ENCODE measurements around the gene TP53INP2. TPM values are rescaled to one million over a fixed set of nuclear protein-coding genes. Genes with fewer than 3 reads are reported as not detected.

Gene TP53INP2
- total and polyA plus RNA-seq, 2 of the 8 experiments (the other 6 are each of a cell fraction or from before 2014, with no cell fraction given) = 2.4 to 4.8 TPM

- TF ChIP-seq GABPA (IDR thresholded peaks at IDR 0.05; ENCODE audit: borderline replicate concordance, insufficient read depth, low read length) (no peak), SRF (IDR thresholded peaks at IDR 0.05; ENCODE audit: low read depth, low read length) (no peak), JUN (IDR thresholded peaks at IDR 0.05; ENCODE audit: low read depth, low read length) (no peak), SP1 (IDR thresholded peaks at IDR 0.05; ENCODE audit: low read depth, low read length) (no peak), SIN3A (conservative IDR thresholded peaks at IDR 0.05 in 1 of 2, IDR thresholded peaks at IDR 0.05 in 1 of 2; ENCODE audit: low read depth in 1 of 2, low read length in 2 of 2) (no peak), TAF1 (IDR thresholded peaks at IDR 0.05; ENCODE audit: low read depth, low read length) (no peak), KDM5A (IDR thresholded peaks at IDR 0.05; ENCODE audit: low read length) (no peak)
Measured at GRCh38 chr20:34711813-34712430, 7.8 kb downstream of the TP53INP2 start (continued).
